Activated T-cell treated with anti-CD3 and anti-CD28 coated beads, Interleukin-2, amount 50 U/mL, for 4 hours (primary cell): ENCODE results near the gene SLC12A7. TPM values are rescaled to one million over a fixed set of nuclear protein-coding genes. Genes with fewer than 3 reads are reported as not detected.
"Not testable (repeated sequence)": the region's sequence is repeated elsewhere in the genome, so short reads cannot be mapped to it uniquely, and the experiment has no call there.

ENCODE experiments used
- ATAC-seq, 2 donors: fragments of 200-7000 bp; cut with Tn5 transposase; one replicate each; pipeline ENCODE4 v1.10.0; 2021
- DNase-seq: peaks from one replicate; pipeline ENCODE4 v3.0.0-alpha.2; 2020
- H3K27me3 Mint-ChIP-seq: one replicate; pipeline ENCODE4 v1.8.0; 2021; ENCODE audit warnings: low read depth, mixed read lengths
- H3K36me3 Mint-ChIP-seq: one replicate; pipeline ENCODE4 v1.8.0; 2022; ENCODE audit warnings: mixed read lengths; ENCODE audit not compliant: insufficient read depth
- H3K4me1 Mint-ChIP-seq: one replicate; pipeline ENCODE4 v1.8.0; 2021; ENCODE audit warnings: low read depth, mixed read lengths
- H3K4me3 Mint-ChIP-seq: one replicate; pipeline ENCODE4 v1.8.0; 2021; ENCODE audit warnings: mild to moderate bottlenecking, moderate library complexity, mixed read lengths
- H3K9me3 Mint-ChIP-seq: one replicate; pipeline ENCODE4 v1.8.0; 2021; ENCODE audit warnings: mixed read lengths
- total RNA-seq, 3 donors: library from RNA; stranded (reverse); gene quantifications; one replicate each; pipeline ENCODE4 v1.2.1, GENCODE V29; 2021

The SLC12A7 gene
- total RNA-seq, 3 donors from 2014 or later, result 13.6 to 26.8 (median 18.5) TPM

DNA sequence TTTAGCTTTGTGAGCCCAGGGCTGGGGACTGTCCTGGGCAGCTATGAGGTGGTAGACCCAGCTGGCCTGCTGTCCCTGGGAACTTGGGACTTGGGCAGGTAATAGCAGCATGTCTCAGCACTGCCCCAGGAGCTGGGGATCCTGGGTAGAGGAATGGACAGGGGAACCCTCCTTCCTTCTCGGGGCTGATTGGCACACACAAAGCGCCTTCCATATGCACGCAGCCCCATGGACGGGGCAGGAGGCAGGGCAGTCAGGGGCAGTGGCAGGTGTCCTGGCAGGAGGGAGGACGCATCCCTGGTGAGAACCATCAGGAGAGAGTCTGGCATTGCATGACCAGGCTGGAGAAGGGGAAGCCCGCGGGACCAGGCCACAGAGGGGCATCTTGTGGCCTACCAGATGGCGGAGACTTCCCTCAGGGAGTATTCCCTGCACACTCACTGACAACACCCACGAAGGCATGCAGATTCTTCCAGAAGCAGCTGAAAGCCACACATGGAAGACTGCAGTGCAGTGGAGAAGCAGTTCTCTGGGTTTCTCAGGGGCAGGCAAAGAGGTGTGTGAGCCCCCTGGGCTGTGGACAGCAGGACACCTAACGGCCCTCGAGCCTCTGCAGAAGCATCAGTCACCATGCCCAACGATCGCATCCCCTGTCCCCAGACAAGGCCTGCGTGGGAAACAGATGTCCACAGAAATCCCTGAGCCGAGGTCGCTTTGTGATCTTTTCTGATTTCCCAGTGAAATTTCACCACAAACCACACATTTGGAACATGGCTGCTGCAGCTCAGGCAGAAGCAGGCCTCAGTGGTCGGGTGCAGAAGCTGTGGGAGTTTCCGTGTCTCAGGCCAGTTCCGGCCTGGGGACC, 110.2 kb downstream of the SLC12A7 start:
- Mint-ChIP-seq H3K4me1 (peaks cover 26% of the 10 kb centered on the region), H3K4me3 (no peak overlapping the region), H3K27me3 (peaks cover 16% of the 10 kb centered on the region), H3K9me3 (no peaks in the 10 kb centered on the region), H3K36me3 (no peaks in the 10 kb centered on the region)
- no peak for DNase-seq
- ATAC-seq, result no peak

DNA sequence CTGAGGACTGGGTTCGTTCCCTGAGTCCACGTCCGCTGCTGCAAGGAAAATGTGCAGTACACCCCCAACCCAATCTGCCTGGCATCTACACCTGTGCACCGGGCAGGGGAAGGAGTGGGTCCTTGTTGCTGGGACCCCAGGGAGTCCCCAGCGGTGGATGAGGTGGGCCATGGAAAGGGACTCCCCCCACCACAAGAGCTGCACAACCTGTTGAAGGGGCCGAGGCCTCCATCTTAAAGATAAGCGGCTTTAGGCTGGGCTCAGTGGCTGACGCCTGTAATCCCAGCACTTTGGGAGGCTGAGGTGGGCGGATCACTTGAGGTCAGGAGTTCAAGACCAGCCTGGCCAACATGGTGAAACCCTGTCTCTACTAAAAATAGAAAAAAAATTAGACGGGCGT, 111.0 kb downstream of the SLC12A7 start:
- not testable (repeated sequence) for H3K9me3 Mint-ChIP-seq, H3K27me3 Mint-ChIP-seq, H3K36me3 Mint-ChIP-seq, H3K4me3 Mint-ChIP-seq, ATAC-seq, DNase-seq
- peaks cover 25% of the 10 kb centered on the region for H3K4me1 Mint-ChIP-seq

Other genes with a start within 250 kb of the SLC12A7 start
- gene BRD9, start 219.3 kb downstream of the SLC12A7 start, total RNA-seq, result 10 to 100 TPM; 60.9 to 67.7 (median 64.6) TPM
- gene TRIP13, start 219.2 kb downstream of the SLC12A7 start, total RNA-seq, result 10 to 100 TPM; 11.2 to 21.5 (median 18.5) TPM
- gene NKD2, start 103.3 kb downstream of the SLC12A7 start, total RNA-seq, result under 1 TPM; 0.54 to 0.94 (median 0.58) TPM
- gene SLC6A19, start 89.5 kb upstream of the SLC12A7 start, total RNA-seq, result under 1 TPM in 1 of 3 donors, not detected in 2; 0.08 TPM
- not detected for gene SLC6A18, start 113.3 kb upstream of the SLC12A7 start, total RNA-seq
- 10 to 100 TPM in 2 of 3 donors, 1 to 10 TPM in 1; 9.5 to 16.7 (median 10.5) TPM for gene TERT, start 183.0 kb upstream of the SLC12A7 start, total RNA-seq
- gene CLPTM1L, start 233.0 kb upstream of the SLC12A7 start, total RNA-seq, result 100 to 1,000 TPM; 143 to 150 (median 145) TPM